HG02852 (cell line): Measurements from ENCODE around the gene RNF223.
"Not testable (repeated sequence)": the region's sequence is repeated elsewhere in the genome, so short reads cannot be mapped to it uniquely, and the experiment has no call there.

ENCODE experiments used
- ATAC-seq: cut with Tn5 transposase; IDR thresholded peaks from one replicate; pipeline ENCODE4 v1.9.1; 2021; ENCODE audit warnings: mild to moderate bottlenecking, moderate library complexity; ENCODE audit not compliant: unreplicated experiment

RNF223 gene

GRCh38 chr1:1074631-1075147 lies 583 bp upstream of the RNF223 start:
- no peak for ATAC-seq

GRCh38 chr1:1072849-1073742 lies 1.0 kb downstream of the RNF223 start:
- no peak for ATAC-seq

GRCh38 chr1:1072299-1072848 lies 1.7 kb downstream of the RNF223 start:
- ATAC-seq, result no peak

- ATAC-seq, result no peak
Observed at GRCh38 chr1:1071486-1072298, 2.4 kb downstream of the RNF223 start.

GRCh38 chr1:1069711-1070676 lies 4.1 kb downstream of the RNF223 start:
- ATAC-seq, result no peak

- peak; percentile 57 for ATAC-seq
Observed at GRCh38 chr1:1069056-1069710, 4.9 kb downstream of the RNF223 start.

- peak; percentile 20 for ATAC-seq
Observed at GRCh38 chr1:1068517-1069055, 5.5 kb downstream of the RNF223 start.

GRCh38 chr1:1067860-1068516 lies 6.1 kb downstream of the RNF223 start:
- ATAC-seq, result no peak

- ATAC-seq, result no peak
Observed at GRCh38 chr1:1067284-1067859, 6.7 kb downstream of the RNF223 start.

GRCh38 chr1:1066403-1067283 lies 7.5 kb downstream of the RNF223 start:
- ATAC-seq, result no peak

- ATAC-seq, result not testable (repeated sequence)
Observed at GRCh38 chr1:1065940-1066304, 8.2 kb downstream of the RNF223 start.

- ATAC-seq, result no peak
Observed at GRCh38 chr1:1065265-1065939, 8.7 kb downstream of the RNF223 start.

- ATAC-seq, result peak; percentile 37
Observed at GRCh38 chr1:1063945-1064831, 9.9 kb downstream of the RNF223 start.

GRCh38 chr1:1063261-1063944 lies 10.7 kb downstream of the RNF223 start:
- no peak for ATAC-seq

- ATAC-seq, result no peak
Observed at GRCh38 chr1:1062348-1063163, 11.6 kb downstream of the RNF223 start.
